ENCODE results near the gene ATP6V0B.

- no peak for TF ChIP-seq BHLHE40 (IDR thresholded peaks at IDR 0.05; ENCODE audit: borderline replicate concordance)
- no peak for TF ChIP-seq TARDBP (IDR thresholded peaks at IDR 0.05)
- no peak for TF ChIP-seq SUZ12 (IDR thresholded peaks at IDR 0.05)
- no peak for TF ChIP-seq FOXA1 (IDR thresholded peaks at IDR 0.05)
Measured at GRCh38 chr1:43932786-43933385, 41.9 kb upstream of the ATP6V0B start.
